Stimulated activated CD4-positive, alpha-beta T cell treated with anti-CD3 and anti-CD28 coated beads, Interleukin-4, amount 100 ng/mL, for 4 hours (primary cell): ENCODE results near the gene TRMT44.
"Not testable (repeated sequence)": the region's sequence is repeated elsewhere in the genome, so short reads cannot be mapped to it uniquely, and the experiment has no call there.

Experiments
- DNase-seq, 2 experiments: peaks; one replicate each; pipeline ENCODE4 v3.0.0-alpha.2; 2020

TRMT44 gene

GRCh38 chr4:8471211-8471875 is 30.8 kb downstream of the TRMT44 start:
- no peak for DNase-seq

GRCh38 chr4:8472158-8472688 is 31.6 kb downstream of the TRMT44 start:
- DNase-seq = no peak

GRCh38 chr4:8472689-8473197 is 32.2 kb downstream of the TRMT44 start:
- DNase-seq = no peak

GRCh38 chr4:8473198-8473919 is 32.8 kb downstream of the TRMT44 start:
- no peak for DNase-seq

- DNase-seq = no peak
Measured at GRCh38 chr4:8473920-8474590, 33.5 kb downstream of the TRMT44 start.

- no peak for DNase-seq
Measured at GRCh38 chr4:8474856-8475255, 34.3 kb downstream of the TRMT44 start.

GRCh38 chr4:8475751-8476575 is 35.4 kb downstream of the TRMT44 start:
- no peak for DNase-seq

- no peak for DNase-seq
Measured at GRCh38 chr4:8477095-8477635, 36.6 kb downstream of the TRMT44 start.

GRCh38 chr4:8477676-8478075 is 37.1 kb downstream of the TRMT44 start:
- DNase-seq = no peak

- no peak for DNase-seq
Measured at GRCh38 chr4:8478371-8478770, 37.8 kb downstream of the TRMT44 start.

GRCh38 chr4:8478801-8479744 is 38.5 kb downstream of the TRMT44 start:
- no peak for DNase-seq

GRCh38 chr4:8480221-8480620 is 39.6 kb downstream of the TRMT44 start:
- no peak for DNase-seq

GRCh38 chr4:8486643-8487042 is 46.1 kb downstream of the TRMT44 start:
- DNase-seq = not testable (repeated sequence)

- no peak for DNase-seq
Measured at GRCh38 chr4:8488791-8489369, 48.3 kb downstream of the TRMT44 start.

- not testable (repeated sequence) for DNase-seq
Measured at GRCh38 chr4:8491478-8491877, 50.9 kb downstream of the TRMT44 start.

GRCh38 chr4:8492174-8492573 is 51.6 kb downstream of the TRMT44 start:
- no peak for DNase-seq

GRCh38 chr4:8493484-8493883 is 52.9 kb downstream of the TRMT44 start:
- DNase-seq = no peak

GRCh38 chr4:8494218-8494617 is 53.6 kb downstream of the TRMT44 start:
- DNase-seq = no peak

- DNase-seq = no peak
Measured at GRCh38 chr4:8494983-8495548, 54.5 kb downstream of the TRMT44 start.

GRCh38 chr4:8495803-8496202 is 55.2 kb downstream of the TRMT44 start:
- no peak for DNase-seq
